IMR-90 (cell line): ENCODE data around the gene LRRC4C.

Experiments
- CEBPB ChIP-seq: IDR thresholded peaks from 2 replicates; pipeline ENCODE4 v1.6.1; 2012; ENCODE audit warnings: low read depth, low read length, improper control_type of control experiment
- CTCF ChIP-seq: conservative IDR thresholded peaks from 2 replicates; pipeline ENCODE4 v1.5.1; 2012; ENCODE audit warnings: mild to moderate bottlenecking, low read depth, low read length, improper control_type of control experiment
- FOS ChIP-seq: fragments of 150-350 bp; IDR thresholded peaks from 2 replicates; pipeline ENCODE4 v1.6.1; 2016; ENCODE audit warnings: low read depth, low read length
- MXI1 ChIP-seq: IDR thresholded peaks from 2 replicates; pipeline ENCODE4 v1.6.1; 2012; ENCODE audit warnings: low read depth, mild to moderate bottlenecking, low read length, moderate library complexity, borderline replicate concordance
- POLR2A ChIP-seq: IDR thresholded peaks from 2 replicates; pipeline ENCODE4 v1.6.1; 2012; ENCODE audit warnings: mild to moderate bottlenecking, low read depth, low read length
- SMC3 ChIP-seq: fragments of 150-350 bp; IDR thresholded peaks from 2 replicates; pipeline ENCODE4 v1.6.1; 2016; ENCODE audit warnings: low read depth, mild to moderate bottlenecking, antibody characterized with exemption, low read length, moderate library complexity

- TF ChIP-seq POLR2A (no peak), CTCF (no peak), FOS (no peak), MXI1 (no peak), SMC3 (no peak), CEBPB (no peak)
These were observed 1173.9 kb downstream of the LRRC4C start for GRCh38 chr11:40285558-40285957.
